ENCODE results near the gene OGN.
A peak's percentile ranks its signal among the peaks of the same experiment; 100 is the strongest.

Gene OGN, protein sequence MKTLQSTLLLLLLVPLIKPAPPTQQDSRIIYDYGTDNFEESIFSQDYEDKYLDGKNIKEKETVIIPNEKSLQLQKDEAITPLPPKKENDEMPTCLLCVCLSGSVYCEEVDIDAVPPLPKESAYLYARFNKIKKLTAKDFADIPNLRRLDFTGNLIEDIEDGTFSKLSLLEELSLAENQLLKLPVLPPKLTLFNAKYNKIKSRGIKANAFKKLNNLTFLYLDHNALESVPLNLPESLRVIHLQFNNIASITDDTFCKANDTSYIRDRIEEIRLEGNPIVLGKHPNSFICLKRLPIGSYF

DNA sequence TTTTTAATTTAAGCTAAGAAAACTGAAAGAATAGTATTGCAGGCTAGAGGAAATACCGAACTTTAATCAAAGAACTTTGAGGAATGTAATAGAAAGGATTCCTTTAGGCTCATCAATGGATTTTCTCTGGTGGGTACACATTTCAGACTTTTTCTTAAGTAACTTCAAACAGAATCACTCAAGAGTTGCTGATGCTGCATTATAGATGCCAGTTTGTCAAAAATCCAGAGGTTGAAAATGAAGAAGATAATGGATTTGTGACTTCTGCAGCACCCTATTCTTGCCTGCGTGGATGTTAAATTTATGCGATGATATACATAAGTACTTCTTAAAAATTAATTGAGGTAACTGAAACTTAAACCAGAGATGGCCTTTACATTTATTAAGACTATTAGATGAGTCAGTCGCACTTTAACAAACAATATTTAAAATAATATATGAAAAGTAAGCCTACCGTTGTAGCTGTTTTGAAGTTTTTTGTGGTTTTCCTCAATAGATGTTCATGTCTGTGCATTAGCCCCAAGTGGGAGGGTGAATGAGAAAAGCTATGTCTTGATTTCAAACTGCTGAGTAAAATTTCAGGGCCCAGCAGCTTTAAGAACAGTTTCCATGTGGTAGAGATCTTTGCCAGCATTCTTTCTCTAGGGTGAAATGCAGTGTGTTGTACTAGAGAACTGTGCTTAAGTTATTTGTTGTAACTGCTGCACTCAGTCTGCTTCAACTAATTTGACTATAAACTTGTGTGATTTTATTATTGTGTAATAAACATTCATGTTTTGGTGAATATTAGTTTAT, at the start of gene OGN:
Gene OGN (minus strand): TSS at position 537 of the 795 bp plus-strand sequence. CDS start 1,171 bp downstream, outside the sequence.
- DNase-seq: peak; percentile 25

DNA sequence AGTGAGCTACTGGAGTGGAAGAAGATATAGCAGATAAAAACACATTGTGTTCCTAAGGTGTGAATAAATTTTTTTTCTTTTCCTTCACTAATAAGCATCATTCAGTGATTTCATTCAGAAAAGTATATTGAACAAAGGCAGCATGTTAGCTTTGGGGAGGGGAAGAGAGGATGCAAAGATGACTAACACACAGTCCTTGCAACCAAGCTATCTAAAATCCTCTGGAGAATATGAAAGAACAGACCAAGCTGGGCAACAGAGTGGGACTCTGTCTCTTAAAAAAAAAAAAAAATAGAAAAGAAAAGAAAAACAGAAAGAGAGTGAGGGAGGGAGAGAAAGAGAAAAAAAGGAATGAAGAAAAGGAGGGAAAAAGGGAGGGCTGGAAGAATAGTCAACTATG, 42.2 kb upstream of the OGN start:
- peak; percentile 88 for DNase-seq

DNA sequence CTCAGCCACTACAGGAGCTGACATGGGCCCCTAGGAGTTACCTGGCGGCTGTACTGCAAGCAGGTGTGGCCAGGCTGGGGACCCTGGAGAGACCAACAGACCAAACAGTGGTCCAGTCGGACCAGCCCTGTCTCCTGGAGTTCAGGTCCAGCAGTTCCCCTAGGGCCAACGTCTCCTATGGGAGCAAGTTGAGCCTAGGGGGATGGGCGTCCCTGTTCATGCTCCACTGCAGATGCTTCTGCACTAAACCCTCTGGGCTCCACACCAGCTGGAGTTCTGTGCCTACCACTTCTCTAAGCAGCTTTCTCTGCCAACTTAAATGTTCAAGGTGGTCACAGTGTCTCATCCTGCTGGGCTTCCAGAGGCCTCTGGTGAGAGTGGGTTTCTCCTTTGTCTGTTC, 40.5 kb upstream of the OGN start:
- peak; percentile 98 for DNase-seq

DNA sequence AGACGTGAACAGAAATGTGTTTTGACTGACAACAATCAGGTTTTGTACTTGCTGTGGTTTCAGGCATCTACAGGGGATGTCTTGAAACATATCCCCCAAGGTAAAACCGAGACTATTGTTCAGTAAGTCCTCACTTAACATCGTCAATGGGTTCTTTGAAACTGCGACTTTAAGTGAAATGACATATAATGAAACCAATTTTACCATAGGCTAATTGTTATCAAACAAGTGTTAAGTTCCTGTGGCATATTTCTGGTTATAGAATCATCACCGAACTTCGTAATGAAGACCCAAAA, 36.3 kb upstream of the OGN start:
- DNase-seq: no peak

DNA sequence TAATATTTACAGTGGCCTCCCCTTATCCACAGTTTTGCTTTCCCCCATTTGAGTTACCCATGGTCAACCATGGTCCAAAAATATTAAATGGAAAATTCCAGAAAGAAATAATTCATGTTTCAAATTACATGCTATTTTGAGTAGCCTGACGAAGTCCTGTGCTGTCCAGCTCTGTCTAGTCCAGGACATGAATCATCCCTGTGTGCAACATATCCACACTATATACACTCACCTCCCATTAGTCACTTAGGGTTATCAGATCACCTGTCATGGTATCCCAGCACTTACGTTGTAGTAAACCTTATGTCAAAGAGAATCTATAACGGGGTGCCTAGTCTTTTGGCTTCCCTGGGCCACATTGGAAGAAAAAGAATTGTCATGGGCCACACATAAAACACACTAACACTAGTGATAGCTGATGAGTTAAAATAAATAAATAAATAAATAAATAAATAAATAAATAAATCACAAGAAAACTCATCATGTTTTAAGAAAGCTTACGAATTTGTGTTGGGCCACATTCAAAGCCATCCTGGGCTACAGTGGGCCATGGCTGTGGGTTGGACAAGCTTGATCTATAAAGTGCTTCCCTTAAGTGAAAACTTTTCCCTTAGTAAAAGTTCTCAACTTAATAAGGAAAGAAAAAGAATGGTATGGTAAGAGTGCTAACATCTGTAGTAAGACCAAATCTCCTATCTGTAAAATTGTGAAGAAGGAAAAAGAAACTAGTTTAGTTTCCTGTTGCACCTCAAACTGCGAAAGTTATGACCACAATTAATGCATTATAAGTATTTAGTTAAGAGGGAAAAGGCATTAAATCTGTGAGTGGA, 35.8 kb upstream of the OGN start:
- no peak for DNase-seq

DNA sequence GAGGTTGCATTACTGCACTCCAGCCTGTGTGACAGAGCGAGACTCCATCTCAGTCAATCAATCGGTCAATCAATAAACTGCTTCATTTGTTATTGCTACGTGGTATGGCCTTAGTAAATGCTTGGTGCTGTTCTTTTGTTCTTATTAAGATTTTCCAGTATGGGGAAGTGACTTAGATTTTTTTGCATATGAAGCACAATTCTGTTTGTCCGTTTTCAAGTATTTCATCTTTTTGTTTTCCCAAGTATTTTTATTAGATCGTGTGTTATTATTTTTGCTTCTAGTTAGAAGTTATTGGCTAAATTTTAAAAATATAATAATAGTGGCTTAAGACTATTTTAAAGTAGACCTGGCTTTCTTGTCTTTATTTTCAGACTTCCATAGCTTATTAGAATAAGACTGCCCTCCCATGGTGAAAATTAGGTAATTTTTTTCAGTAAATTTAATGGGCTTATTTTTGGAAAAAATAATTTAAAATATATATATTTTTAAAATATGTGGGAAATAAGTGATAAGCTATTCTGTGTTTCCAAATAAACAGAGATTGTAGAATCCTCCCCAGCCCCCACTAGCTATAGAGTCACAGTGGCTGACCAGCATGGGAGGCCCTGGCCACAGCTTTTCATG, 34.6 kb upstream of the OGN start:
- DNase-seq: peak; percentile 41

DNA sequence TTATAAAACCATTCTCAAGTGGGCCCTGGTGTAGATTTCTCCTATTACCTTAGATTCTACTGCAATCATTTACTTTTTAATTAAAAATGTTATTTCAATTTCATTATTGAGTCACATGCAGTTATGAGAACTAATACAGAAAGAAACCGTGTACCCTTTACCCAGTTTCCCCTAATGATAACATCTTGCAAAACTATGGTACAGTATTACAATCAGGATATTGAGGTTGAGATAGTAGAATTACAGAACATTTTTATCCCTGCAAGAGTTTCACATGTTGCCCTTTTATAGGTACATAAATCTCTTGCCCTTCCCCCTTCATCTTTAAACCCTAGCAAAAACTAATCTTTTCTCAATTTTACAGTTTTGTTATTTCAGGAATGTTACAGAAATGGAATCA, 30.9 kb upstream of the OGN start:
- no peak for DNase-seq

DNA sequence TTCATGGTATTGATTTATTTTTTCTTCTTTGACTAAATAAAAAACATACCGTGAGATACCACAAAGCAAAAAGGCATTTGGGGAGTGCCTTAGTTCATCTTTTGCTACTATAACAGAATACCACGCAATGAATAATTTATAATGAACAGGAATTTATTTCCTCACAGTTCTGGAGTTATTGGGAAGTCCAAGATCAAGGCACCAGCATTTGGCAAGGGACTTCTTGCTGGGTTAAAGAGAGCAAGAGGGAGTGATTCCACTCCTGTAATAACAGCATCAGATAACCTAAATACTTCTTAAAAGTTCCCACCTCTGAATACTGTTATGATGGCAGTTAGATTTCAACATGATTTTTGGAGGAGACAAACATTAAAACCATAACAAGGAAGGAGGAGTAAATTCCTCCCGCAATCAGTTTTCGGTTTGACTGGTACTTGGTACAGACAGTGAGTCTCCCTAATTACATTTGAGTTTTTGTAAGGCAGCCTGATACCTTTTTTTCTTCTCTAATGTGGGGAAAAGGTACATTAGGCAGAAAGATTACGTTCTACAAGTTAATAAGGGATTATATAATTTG, 28.7 kb upstream of the OGN start:
- no peak for DNase-seq

DNA sequence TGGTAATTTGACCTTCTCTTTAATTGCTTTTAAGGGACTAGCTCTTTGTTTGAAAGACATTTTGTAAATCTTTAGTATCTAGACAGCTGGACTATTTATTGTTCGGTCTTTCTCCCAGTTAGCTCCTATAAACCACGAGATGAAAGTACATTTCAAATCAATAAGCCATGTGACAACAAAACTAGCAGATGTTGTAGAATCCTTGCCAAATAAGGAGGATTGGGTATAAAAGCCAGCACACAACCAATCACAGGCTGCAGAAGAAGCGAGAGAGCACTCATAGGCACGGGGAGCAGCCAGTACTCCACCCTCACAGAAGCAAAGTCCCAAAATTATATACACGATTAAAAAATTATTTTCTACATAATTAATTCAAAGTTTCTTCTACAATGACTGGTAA, 28.0 kb upstream of the OGN start:
- DNase-seq: peak; percentile 48

DNA sequence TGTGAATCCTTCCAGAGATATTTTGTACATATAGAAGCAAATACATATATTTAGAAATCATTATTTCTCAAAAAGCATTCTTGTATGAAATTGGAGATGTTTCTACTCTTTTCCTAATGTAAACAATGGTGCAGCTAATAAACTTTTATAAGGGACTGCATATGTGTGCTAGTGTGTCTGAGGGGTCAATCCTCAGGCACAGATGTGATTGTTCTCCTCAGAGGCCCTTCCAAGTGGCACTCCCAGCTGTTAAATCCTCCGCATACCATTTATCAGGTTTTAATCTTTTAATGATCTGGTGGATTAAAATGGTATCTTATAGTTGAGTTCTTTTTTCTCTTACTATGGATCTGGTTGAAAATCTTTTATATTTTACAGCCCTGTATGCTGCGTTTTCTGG, 25.5 kb upstream of the OGN start:
- no peak for DNase-seq

DNA sequence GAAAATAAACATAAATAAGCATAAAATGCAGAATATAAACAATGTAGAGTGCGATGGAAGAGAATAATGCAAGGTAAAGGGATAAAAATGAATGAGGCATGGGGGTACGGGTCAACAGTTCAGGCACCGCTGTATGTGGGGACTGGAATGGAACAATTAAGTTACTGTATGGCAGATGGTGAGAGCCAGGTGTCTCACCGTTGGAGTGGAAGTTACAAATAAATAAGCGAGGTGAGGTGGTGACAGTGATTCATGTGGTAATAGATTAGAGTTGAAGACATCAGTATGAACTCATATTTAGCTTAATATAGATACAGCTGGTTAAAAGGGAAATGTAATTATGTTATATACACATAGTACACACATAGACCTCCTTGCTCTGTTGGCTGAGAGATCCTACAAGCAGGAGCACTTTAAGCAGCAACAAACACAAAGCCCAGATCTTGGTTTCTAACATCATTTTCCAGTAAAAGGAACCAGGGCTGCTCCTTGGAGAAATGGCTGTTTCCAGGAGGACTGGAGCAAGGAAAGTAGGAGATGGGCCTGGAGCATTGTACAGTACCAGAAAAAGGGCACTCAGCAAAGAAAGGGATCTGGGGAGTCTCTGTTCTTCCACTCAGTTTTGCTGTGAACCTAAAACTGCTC, 22.2 kb upstream of the OGN start:
- DNase-seq: peak; percentile 99

DNA sequence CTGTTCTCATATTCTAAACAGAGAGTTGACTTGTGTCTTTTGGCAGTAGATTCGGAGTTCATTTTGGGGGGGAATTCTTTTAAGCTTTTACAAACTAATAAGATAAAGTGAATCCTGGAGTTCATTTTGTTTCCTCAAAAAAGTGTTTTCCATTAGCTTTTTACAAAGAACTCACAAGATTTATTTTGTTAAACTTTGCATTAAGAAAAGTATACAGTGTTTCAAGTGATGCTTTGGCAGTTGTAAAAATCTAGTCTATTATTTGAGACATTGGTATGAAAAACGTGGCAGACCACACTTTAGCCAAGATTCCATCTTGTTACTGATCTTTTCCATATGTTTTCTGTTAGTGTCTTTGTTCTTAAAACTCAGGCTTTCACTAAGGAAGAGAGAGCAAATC, 21.1 kb upstream of the OGN start:
- peak; percentile 70 for DNase-seq

DNA sequence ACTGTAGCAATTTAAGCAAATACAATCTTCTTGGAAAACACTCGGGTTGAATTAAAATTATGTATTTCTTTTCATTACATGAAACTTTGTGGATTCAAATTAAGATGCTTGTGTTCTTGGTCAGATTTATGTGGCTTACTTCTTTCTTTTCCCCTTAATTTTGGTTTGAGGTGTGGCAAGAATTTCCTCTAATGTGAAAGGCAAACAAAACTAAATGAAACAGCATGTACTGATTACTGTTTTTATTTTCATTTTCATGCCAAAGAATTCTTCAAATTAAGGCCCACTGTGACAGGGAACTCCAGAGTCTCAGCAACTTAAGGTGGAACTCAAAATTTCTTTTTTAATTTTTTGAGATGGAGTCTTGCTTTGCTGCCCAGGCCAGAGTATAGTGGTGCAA, 20.0 kb upstream of the OGN start, which contains the start of gene OMD:
Gene OMD (minus strand): TSS at position 132 of the 400 bp plus-strand sequence. CDS start 6,913 bp downstream, outside the sequence.
- DNase-seq: peak; percentile 71

DNA sequence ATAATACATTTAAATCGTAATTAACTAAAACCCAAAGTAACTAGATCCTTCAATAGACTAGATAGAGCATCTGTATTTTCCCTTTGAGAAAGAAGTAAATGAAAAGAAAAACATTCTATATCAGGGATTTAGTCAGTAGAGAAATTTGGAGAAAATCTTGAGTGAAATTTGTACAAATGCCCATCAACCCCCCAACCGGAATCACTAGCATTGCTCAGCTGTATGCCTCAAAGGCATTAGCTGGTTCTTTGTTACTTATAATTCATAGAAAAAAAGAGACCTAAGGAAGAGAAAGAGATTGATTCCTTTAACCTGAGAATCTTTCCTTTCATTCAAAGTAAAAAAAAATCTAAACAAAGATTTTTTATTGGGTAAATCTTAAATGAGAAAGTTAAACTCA, 19.2 kb upstream of the OGN start:
- peak; percentile 65 for DNase-seq

DNA sequence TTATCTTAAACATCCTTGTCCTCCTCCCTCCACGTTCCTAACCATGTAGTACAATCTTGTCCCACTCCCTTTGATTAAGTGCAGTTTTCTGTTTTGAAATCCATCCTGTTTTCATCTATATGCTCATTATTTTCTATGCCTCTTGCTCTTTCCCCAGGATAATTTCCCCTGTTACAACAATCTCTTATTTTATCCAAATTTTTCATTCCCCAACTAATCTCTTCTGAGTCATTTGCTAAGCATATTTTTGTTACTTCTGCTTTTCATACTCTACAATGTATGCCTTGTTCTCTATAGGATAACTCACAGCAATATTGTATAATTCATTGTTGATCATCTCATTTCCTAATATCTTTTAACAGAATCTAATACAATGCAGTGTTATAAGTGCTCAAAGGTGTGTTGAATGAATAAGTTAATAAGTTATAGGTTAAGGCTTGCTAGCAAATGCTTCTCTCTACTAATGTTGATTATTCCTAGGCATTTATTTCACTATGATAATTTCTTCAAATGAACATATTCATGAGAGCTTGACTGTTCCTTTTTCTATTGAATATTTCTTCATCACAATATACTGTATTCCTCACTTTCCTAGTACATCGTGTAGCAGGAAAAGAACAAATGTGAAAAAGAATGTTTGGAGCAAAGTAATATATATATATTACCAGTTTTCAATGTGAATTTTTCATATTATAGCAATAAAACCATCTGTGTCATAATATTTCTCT, 18.4 kb upstream of the OGN start:
- DNase-seq: no peak

DNA sequence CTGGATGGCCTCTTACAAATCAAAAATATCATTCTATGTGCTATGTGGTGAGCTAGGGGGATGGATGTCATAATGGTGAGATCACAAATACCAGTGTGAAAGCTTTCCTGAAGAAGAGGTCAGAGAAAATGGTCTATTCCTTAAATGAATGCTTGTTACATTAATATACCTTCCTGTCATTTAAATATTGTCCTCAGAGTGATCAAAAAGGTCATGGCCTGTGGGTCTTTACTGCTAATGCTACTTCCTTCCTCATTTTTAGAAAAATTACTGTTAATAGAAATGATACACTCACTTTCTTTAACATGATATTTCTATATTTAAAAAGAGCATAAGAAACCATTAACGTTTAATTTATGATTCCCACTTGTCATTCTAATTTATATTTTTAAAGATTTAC, 10.2 kb upstream of the OGN start:
- DNase-seq: peak; percentile 13

DNA sequence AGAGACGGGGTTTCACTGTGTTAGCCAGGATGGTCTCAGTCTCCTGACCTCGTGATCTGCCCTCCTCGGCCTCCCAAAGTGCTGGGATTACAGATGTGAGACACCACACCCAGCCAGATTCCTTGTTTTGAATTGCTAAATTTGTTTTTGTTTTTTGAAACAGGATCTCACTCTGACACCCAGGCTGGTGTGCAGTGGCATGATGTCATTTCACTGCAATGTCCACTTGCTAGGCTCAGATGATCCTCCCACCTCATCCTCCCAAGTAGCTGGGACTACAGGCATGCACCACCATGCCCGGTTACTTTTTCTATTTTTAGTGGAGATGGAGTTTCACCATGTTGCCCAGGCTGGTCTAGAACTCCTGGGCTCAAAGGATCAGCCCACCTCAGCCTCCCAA, 6.8 kb upstream of the OGN start:
- DNase-seq: peak; percentile 17

DNA sequence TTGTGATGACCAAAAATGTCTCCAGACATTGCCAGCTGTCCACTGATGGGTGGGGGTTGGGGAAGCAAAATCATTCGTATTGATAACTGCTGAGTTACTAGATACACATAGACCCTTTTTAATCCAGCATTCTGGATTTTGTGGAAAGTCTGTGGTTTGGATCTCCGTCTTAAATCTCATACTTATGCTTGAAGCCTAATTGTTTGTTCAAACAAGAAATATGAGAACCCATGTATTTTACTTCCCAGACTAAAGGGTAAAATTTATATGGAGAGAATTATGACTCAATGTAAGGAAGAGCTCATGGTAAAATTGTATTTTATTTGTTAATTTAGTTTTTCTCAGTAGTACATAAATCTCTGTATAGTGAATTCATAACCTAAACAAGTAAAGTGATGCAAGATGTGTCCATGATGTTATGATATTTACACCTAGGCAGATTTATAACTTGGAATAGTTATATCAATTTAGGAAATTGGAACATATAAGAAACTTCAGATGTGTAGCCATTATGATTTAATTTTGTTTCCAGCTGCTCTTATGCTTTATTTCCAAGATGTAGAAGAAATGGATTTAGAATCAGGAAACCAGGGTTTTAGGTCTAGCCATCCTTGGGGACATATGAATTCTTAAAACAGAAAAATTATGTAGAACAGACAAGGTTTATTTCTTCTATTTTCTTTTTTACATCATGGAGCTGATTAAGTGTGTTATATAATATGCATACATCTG, 4.5 kb upstream of the OGN start:
- DNase-seq: no peak

DNA sequence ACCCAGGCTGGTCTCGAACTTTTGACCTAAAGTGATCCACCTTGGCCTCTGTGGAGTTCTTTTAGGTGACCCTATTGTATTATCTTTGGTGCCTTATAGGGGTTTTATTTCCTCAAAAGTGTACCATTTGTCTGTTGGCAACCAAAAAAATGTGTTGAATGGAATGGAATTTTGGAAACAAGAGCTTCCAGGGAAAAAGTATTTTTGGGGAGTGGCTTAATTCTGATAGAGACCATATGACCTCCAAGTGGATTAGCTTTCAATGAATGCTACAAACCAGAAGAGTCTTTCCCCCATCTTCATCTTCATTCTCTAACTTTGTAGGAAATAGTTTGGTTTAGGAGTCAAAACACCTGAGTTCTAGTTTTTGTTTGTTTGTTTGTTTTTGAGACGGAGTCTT, 3.4 kb upstream of the OGN start:
- DNase-seq: no peak

DNA sequence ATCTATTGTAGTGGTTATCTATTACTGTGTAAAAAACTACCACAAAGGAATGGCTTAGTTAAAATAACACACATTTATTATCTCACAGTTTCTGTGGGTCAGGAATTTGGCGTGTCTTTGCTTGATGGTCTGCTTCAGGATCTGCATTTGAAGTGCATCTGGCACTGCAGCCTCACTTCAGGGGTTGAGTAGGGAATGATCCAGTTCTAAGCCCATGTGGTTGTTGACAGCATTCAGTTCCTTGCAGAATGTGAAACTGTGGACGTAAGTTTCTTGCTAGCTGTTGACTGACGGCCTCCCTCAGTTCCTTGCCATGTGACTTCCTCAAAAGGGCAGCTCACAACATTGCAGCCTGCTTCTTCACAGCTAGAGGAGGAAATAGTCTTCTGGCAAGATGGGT, 2.1 kb upstream of the OGN start:
- no peak for DNase-seq

DNA sequence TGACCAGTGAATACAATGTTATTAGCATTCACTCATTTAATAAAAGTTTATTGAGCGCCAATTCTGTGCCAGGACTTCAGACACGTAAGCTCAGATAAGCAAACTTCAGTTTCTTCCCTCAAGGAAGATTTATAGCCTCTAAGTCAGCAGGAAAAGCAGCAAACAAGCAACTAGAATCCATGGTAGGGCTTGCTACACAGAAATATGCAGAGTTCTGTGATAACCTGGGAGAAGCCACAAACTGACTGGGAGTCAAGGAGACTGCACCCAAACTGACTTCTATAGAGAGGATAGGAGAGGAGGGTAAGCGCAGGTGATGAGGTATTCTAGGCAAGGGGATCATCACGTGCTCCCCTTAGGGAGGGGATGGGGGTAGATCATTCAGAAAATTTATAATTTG, 1.4 kb upstream of the OGN start:
- peak; percentile 21 for DNase-seq
